ENCODE measurements around the gene RASSF4.

The RASSF4 gene

DNA sequence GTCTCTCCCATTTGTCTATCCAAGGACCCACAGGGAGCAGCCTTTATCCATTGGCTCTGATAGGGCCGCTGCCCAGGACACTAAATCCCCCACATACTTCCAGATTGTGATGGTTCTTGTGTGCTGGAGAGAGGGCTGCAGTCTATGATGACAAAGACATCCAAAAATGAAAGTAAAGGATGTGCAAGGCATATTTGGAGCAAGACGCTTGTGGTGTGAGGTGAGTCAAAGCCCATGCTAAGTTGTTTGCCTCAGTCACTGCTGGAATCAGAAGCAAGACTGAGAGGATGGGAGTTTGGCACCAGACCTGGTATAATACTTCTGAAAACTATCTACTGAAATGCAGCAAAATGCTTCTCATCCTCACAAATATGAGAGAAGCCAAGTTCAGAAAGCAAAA is 63.8 kb downstream of the RASSF4 start:
- Histone ChIP-seq H3K4me1 (ENCODE audit: low read length) (no peaks in the 10 kb centered on the region), H3K36me3 (replicated peaks; ENCODE audit: low read depth, low read length) (no peaks in the 10 kb centered on the region), H3K27me3 (ENCODE audit: low read depth, low read length) (no peaks in the 10 kb centered on the region), H3K4me3 (ENCODE audit: low read length) (no peak overlapping the region), H3K4me2 (ENCODE audit: low read length) (no peak overlapping the region), H4K20me1 (ENCODE audit: insufficient read depth, low read length) (no peaks in the 10 kb centered on the region), H3K79me2 (ENCODE audit: low read length) (no peaks in the 10 kb centered on the region), H3K9me3 (ENCODE audit: insufficient read depth, low read length) (no peaks in the 10 kb centered on the region), H2AFZ (ENCODE audit: low read depth, low read length) (no peak overlapping the region), H3K27ac (ENCODE audit: low read length) (no peak overlapping the region), H3K9ac (ENCODE audit: low read length) (no peak overlapping the region)
- TF ChIP-seq, protein P1, sequence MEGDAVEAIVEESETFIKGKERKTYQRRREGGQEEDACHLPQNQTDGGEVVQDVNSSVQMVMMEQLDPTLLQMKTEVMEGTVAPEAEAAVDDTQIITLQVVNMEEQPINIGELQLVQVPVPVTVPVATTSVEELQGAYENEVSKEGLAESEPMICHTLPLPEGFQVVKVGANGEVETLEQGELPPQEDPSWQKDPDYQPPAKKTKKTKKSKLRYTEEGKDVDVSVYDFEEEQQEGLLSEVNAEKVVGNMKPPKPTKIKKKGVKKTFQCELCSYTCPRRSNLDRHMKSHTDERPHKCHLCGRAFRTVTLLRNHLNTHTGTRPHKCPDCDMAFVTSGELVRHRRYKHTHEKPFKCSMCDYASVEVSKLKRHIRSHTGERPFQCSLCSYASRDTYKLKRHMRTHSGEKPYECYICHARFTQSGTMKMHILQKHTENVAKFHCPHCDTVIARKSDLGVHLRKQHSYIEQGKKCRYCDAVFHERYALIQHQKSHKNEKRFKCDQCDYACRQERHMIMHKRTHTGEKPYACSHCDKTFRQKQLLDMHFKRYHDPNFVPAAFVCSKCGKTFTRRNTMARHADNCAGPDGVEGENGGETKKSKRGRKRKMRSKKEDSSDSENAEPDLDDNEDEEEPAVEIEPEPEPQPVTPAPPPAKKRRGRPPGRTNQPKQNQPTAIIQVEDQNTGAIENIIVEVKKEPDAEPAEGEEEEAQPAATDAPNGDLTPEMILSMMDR (IDR thresholded peaks at IDR 0.05; ENCODE audit: low read depth, low read length): no peak
- no peak for TF ChIP-seq EZH2phosphoT487 (IDR thresholded peaks at IDR 0.05; ENCODE audit: low read depth)

DNA sequence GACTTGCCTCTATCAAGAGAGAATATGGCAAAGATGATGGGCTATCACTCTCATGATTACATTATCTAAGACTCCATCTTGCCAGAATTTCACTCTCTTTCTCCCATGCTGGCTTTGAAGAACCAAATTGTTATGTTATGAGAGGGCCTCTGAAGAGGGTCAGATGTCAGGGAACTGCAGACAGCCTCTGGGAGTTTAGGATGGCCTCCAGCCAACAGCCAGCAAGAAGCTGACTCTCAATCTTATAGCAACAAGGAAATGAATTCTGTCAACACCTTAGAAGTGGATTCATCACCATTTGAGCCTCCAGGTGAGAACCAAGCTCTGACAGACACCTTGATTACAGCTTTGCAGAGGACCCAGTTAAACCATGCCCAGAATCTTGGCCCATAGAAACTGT is 74.7 kb downstream of the RASSF4 start:
- no peak for TF ChIP-seq EZH2phosphoT487 (IDR thresholded peaks at IDR 0.05; ENCODE audit: low read depth)
- TF ChIP-seq, protein P1 (IDR thresholded peaks at IDR 0.05; ENCODE audit: low read depth, low read length): no peak
- H3K27me3 ChIP-seq (ENCODE audit: low read depth, low read length): no peaks in the 10 kb centered on the region
- H3K4me1 ChIP-seq (ENCODE audit: low read length): no peaks in the 10 kb centered on the region
- H4K20me1 ChIP-seq (ENCODE audit: insufficient read depth, low read length): no peaks in the 10 kb centered on the region
- H3K36me3 ChIP-seq (replicated peaks; ENCODE audit: low read depth, low read length): no peaks in the 10 kb centered on the region
- H3K9me3 ChIP-seq (ENCODE audit: insufficient read depth, low read length): no peaks in the 10 kb centered on the region
- H3K27ac ChIP-seq (ENCODE audit: low read length): no peak overlapping the region
- no peaks in the 10 kb centered on the region for H3K79me2 ChIP-seq (ENCODE audit: low read length)
- H3K9ac ChIP-seq (ENCODE audit: low read length): no peak overlapping the region
- H2AFZ ChIP-seq (ENCODE audit: low read depth, low read length): no peak overlapping the region
- H3K4me3 ChIP-seq (ENCODE audit: low read length): no peak overlapping the region
- H3K4me2 ChIP-seq (ENCODE audit: low read length): no peak overlapping the region

DNA sequence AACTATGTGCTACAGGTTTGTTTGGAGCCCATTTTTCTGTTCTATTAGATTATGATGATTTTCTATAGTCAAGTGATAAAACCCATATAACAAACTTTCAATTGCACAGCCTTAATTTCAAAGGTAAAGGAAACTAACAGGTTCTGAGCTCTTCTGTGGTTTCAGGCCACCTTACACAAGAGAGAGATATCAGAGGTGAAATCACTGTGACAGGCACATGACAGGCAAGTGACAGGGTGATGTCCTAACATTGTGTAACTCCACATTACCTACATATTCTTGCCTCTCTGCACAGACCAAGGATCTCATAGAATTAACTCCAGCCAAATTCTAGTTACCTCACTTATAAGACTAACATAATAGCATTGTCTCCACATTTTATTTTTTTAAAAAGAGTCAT is 76.1 kb downstream of the RASSF4 start:
- Histone ChIP-seq H4K20me1 (ENCODE audit: insufficient read depth, low read length) (no peaks in the 10 kb centered on the region), H3K27ac (ENCODE audit: low read length) (no peak overlapping the region)
- TF ChIP-seq, protein P1 (IDR thresholded peaks at IDR 0.05; ENCODE audit: low read depth, low read length): no peak
- TF ChIP-seq EZH2phosphoT487 (IDR thresholded peaks at IDR 0.05; ENCODE audit: low read depth): no peak

DNA sequence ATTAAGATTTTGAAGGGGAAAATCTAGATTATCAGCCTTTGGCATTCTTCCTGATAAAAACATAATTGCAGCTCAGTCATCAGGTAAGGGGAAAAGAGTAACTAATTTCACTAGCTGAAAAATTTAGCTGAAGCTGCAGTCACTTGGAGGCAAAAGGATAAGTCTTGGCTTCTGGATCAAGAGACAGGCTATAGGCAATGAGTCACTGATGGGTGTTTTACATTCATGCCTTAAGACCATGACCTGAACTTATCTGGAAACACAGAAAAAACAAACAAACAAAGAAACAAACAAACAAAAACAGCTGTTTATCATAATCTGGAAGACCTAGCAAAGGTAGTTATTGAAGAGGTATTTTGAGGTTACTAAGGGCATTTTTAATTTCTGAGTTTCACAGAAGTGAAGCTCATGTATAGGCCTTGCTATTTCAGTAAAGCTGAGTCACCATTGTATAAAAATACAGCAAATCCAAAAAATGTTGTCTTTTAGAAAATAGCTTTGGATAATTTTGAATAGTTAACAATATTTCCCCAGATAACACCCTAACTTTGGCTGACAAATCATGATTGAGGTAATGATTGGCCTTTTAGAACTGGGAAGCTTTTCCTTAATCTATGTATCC is 81.4 kb downstream of the RASSF4 start:
- no peaks in the 10 kb centered on the region for H3K9me3 ChIP-seq (ENCODE audit: insufficient read depth, low read length)
- no peaks in the 10 kb centered on the region for H3K36me3 ChIP-seq (replicated peaks; ENCODE audit: low read depth, low read length)
- H3K79me2 ChIP-seq (ENCODE audit: low read length): no peaks in the 10 kb centered on the region
- H2AFZ ChIP-seq (ENCODE audit: low read depth, low read length): no peak overlapping the region
- no peak overlapping the region for H3K9ac ChIP-seq (ENCODE audit: low read length)
- H3K27ac ChIP-seq (ENCODE audit: low read length): no peak overlapping the region
- no peak for TF ChIP-seq EZH2phosphoT487 (IDR thresholded peaks at IDR 0.05; ENCODE audit: low read depth)
- TF ChIP-seq, protein P1 (IDR thresholded peaks at IDR 0.05; ENCODE audit: low read depth, low read length): no peak
- no peak overlapping the region for H3K4me2 ChIP-seq (ENCODE audit: low read length)
- H3K27me3 ChIP-seq (ENCODE audit: low read depth, low read length): no peaks in the 10 kb centered on the region
- H3K4me1 ChIP-seq (ENCODE audit: low read length): no peaks in the 10 kb centered on the region
- no peaks in the 10 kb centered on the region for H4K20me1 ChIP-seq (ENCODE audit: insufficient read depth, low read length)
- H3K4me3 ChIP-seq (ENCODE audit: low read length): no peak overlapping the region

More for the DNA sequence above, 76.1 kb downstream of the RASSF4 start:
- no peak overlapping the region for H3K4me3 ChIP-seq (ENCODE audit: low read length)
- no peak overlapping the region for H3K9ac ChIP-seq (ENCODE audit: low read length)
- H2AFZ ChIP-seq (ENCODE audit: low read depth, low read length): no peak overlapping the region
- no peaks in the 10 kb centered on the region for H3K36me3 ChIP-seq (replicated peaks; ENCODE audit: low read depth, low read length)
- no peaks in the 10 kb centered on the region for H3K9me3 ChIP-seq (ENCODE audit: insufficient read depth, low read length)
- H3K4me2 ChIP-seq (ENCODE audit: low read length): no peak overlapping the region
- H3K4me1 ChIP-seq (ENCODE audit: low read length): no peaks in the 10 kb centered on the region
- H3K27me3 ChIP-seq (ENCODE audit: low read depth, low read length): no peaks in the 10 kb centered on the region
- H3K79me2 ChIP-seq (ENCODE audit: low read length): no peaks in the 10 kb centered on the region

Data from OCI-LY3 (cell line).